SK-N-SH treated with all-trans-retinoic acid at 6 μM for 48 hours (cell line): ENCODE data around the gene FAM13A.

Experiments
- CSDC2 ChIP-seq: fragments of 250-450 bp; sonication (Bioruptor Pico); IDR thresholded peaks from 2 replicates; pipeline ENCODE4 v1.5.0; 2020; ENCODE audit warnings: mild to moderate bottlenecking, moderate library complexity
- GLIS3 ChIP-seq: fragments of 250-450 bp; sonication (Bioruptor Pico); IDR thresholded peaks from 2 replicates; pipeline ENCODE4 v1.5.0; 2020; ENCODE audit warnings: mild to moderate bottlenecking, moderate library complexity
- RARB ChIP-seq: fragments of 250-450 bp; sonication (Bioruptor Pico); IDR thresholded peaks from 2 replicates; pipeline ENCODE4 v1.8.0; 2021; ENCODE audit warnings: mild to moderate bottlenecking, moderate library complexity
- SNAI2 ChIP-seq: fragments of 250-450 bp; sonication (Bioruptor Pico); IDR thresholded peaks from 2 replicates; pipeline ENCODE4 v1.5.0; 2020; ENCODE audit warnings: mild to moderate bottlenecking, moderate library complexity
- TCF4 ChIP-seq: fragments of 250-450 bp; sonication (Bioruptor Pico); IDR thresholded peaks from 2 replicates; pipeline ENCODE4 v1.8.0; 2021; ENCODE audit warnings: mild to moderate bottlenecking, moderate library complexity, borderline replicate concordance
- TSHZ2 ChIP-seq: fragments of 250-450 bp; sonication (Bioruptor Pico); IDR thresholded peaks from 2 replicates; pipeline ENCODE4 v1.5.0; 2020; ENCODE audit warnings: mild to moderate bottlenecking, moderate library complexity

DNA sequence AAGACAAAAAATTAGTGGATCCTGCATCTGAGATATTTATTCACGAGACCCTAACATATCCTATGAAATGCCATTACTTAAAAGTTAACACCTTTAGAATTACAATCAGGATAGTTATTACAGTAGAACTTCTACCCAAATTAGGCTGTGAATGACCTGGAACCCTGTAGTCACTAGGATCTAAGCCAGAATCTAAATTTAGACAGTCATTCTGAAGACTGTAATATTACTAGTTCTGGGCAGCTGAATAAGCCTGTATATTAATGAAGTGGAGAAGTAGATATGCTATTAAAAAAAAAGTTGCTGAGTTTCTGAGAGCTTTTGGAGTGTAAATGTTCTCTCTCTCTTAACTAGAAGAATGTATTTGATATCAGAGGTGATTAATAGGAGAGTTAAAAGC lies 67.0 kb downstream of the FAM13A start:
- TF ChIP-seq GLIS3 (CRISPR knock-in tag), result no peak
- no peak for TF ChIP-seq RARB (CRISPR knock-in tag)
- TF ChIP-seq CSDC2 (CRISPR knock-in tag), result no peak
- no peak for TF ChIP-seq SNAI2 (CRISPR knock-in tag)
- no peak for TF ChIP-seq TCF4
- no peak for TF ChIP-seq TSHZ2 (CRISPR knock-in tag)
